GM23248 (cell line): ENCODE measurements around the gene SACM1L.

Experiments
- EZH2 ChIP-seq: fragments of 200-600 bp; sonication (generic); IDR thresholded peaks from 2 replicates; pipeline ENCODE4 v1.6.1; 2018; ENCODE audit warnings: antibody characterized with exemption, mild to moderate bottlenecking; ENCODE audit not compliant: insufficient read depth, poor library complexity, severe bottlenecking
- EZH2phosphoT487 ChIP-seq: fragments of 200-600 bp; sonication (generic); IDR thresholded peaks from 2 replicates; pipeline ENCODE4 v1.6.1; 2018; ENCODE audit warnings: antibody characterized with exemption, moderate library complexity, mild to moderate bottlenecking, low read depth; ENCODE audit not compliant: insufficient read depth

DNA sequence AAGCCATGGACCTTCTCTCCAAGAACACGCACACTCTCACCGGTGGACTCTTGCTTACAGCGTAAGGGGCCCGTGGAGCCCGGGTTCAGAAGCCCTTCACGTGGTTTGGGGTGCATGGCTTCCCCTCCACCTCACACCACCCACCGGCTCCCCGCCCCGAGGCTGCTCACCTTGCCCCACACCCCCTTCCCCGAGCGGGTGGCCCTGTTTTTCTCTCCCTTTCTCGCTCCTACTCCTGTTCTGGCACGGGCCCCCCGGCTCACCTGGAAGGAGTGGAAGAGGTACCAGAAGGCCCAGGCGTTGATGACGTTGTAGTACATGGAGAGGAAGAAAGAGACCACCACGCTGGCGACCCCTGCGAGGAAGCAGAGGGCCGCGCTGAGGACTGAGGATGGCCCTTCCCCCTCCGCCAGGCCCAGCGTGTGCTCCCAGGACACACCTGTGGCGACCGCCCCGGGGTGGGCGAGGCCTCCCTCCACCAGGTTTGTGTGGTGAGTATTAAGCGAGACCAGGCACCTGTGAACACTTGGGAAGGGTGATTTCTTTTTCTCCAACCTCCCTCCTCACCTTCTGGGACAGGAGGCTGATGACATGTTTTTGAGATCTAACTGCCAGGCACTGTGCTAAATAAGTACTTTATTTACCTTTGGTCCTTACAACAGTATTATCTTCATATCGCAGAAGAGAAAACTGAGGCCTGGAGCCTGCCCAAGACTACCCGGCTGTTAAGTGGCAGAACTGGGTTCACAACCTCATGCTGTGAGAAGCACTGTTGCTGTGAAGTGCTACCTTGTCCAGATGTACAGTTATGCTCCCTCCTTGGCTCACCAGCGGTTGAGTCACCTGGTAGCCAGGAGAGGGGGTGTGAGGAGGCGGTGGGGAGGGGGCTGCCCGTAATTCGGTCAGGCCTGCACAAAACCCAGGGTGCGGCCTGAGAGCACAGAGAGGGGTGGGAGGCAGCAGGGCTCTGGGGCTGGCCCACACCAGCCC, 90.8 kb downstream of the SACM1L start:
- TF ChIP-seq EZH2, result no peak
- no peak for TF ChIP-seq EZH2phosphoT487
